ENCODE results near the gene ZSCAN20.

- TF ChIP-seq POLR2A (IDR thresholded peaks at IDR 0.05), result no peak
- TF ChIP-seq CTCF (IDR thresholded peaks at IDR 0.05), result no peak
Observed at GRCh38 chr1:33469691-33470090, 2.8 kb upstream of the ZSCAN20 start.

All from uterus (tissue), 2 donors.